A549 treated with Hydrocortisone at 1 μM for 4 hours (cell line): Measurements from ENCODE around the gene PACC1. TPM values are rescaled to one million over a fixed set of nuclear protein-coding genes. Genes with fewer than 3 reads are reported as not detected.

ENCODE experiments used
- total RNA-seq: library from RNA; stranded (reverse); fragments of 200-300 nt; extraction: Qiagen RNA extraction; gene quantifications from 5 replicates; pipeline ENCODE4 v1.2.3, GENCODE V29; 2022

PACC1 gene
- 12.8 to 19.0 TPM (median 17.1 TPM) in 5 replicates for total RNA-seq

GRCh38 chr1:212414328-212415106, at the start of gene PACC1:
TSS of gene PACC1 (minus strand) at chr1:212414886. CDS start at chr1:212414757, 129 bp downstream.

GRCh38 chr1:212432661-212433576, 18.2 kb upstream of the PACC1 start, which contains the start of gene NENF:
TSS of gene NENF (plus strand) at chr1:212432920. CDS start at chr1:212432944, 24 bp downstream.

Other genes with a start within 250 kb of the PACC1 start
- 20.6 to 23.7 TPM (median 23.0 TPM) in 5 replicates for gene PPP2R5A, start 129.5 kb downstream of the PACC1 start, total RNA-seq
- gene NENF, start 18.0 kb upstream of the PACC1 start, total RNA-seq: 73.9 to 145 TPM (median 138 TPM) in 5 replicates
- gene ATF3, start 193.9 kb upstream of the PACC1 start, total RNA-seq: 25.1 to 37.2 TPM (median 34.7 TPM) in 5 replicates